HepG2 (cell line): ENCODE measurements around the gene TAF1C. TPM values are rescaled to one million over a fixed set of nuclear protein-coding genes. Genes with fewer than 3 reads are reported as not detected.

ENCODE experiments used
- ATAC-seq: fragments of 200-7000 bp; cut with Tn5 transposase; 3 replicates; pipeline ENCODE4 v1.9.1; 2020; ENCODE audit warnings: mild to moderate bottlenecking, moderate library complexity
- BruUV-seq: library from RNA; stranded (reverse); fragments of 400-500 nt; replicated peaks from 2 replicates; lab custom pipeline; 2021; lab: Mats Ljungman, UMichigan
- CTCF ChIA-PET: fragments of 300-600 bp; formaldehyde crosslinking; extraction: SDS; loops from one replicate; lab custom pipeline; 2021; ENCODE audit warnings: low total read pairs, inconsistent platforms, low intra/inter-chr PET ratio; lab: Yijun Ruan, JAX
- POLR2A ChIA-PET: fragments of 350-600 bp; sonication (Branson Sonifier 250); formaldehyde crosslinking; loops from one replicate; lab custom pipeline; 2020; ENCODE audit warnings: antibody characterized with exemption, inconsistent platforms; lab: Yijun Ruan, JAX
- DNase-seq: peaks from one replicate; pipeline ENCODE4 v3.0.0-alpha.2; 2015; ENCODE audit warnings: low spot score
- FAIRE-seq: peaks from 3 replicates; lab custom pipeline; 2011; peaks lifted over from hg19 to GRCh38; lab: Jason Lieb, UNC
- H2AFZ ChIP-seq: one replicate; pipeline ENCODE4 v1.6.1; 2011; ENCODE audit warnings: low read length, inconsistent platforms
- H3K27ac ChIP-seq: fragments of 300-600 bp; 3 replicates; pipeline ENCODE4 v1.8.0; 2011; ENCODE audit warnings: mixed run types, mild to moderate bottlenecking, mixed read lengths, low read length, inconsistent platforms; ENCODE audit not compliant: insufficient read depth; ENCODE audit errors: extremely low read length
- H3K27me3 ChIP-seq, 2 experiments: fragments of 200-600 bp in 1 of 2; 2 replicates in 1 of 2; 3 replicates in 1 of 2; pipeline versions ENCODE4 v1.6.0 to v1.8.0; 2011; ENCODE audit warnings: low read length in 2 of 2, mild to moderate bottlenecking in 2 of 2, moderate library complexity in 2 of 2, inconsistent platforms in 1 of 2; ENCODE audit not compliant: insufficient read depth in 2 of 2, control insufficient read depth in 1 of 2
- H3K36me3 ChIP-seq, 2 experiments: fragments of 200-600 bp in 1 of 2; replicated peaks in 1 of 2; 2 replicates in 1 of 2; 3 replicates in 1 of 2; pipeline versions ENCODE4 v1.5.1 to v1.8.0; 2011; ENCODE audit warnings: low read length in 2 of 2, inconsistent platforms in 1 of 2; ENCODE audit not compliant: insufficient read depth in 2 of 2, control insufficient read depth in 1 of 2
- H3K4me1 ChIP-seq: 2 replicates; pipeline ENCODE4 v1.5.1; 2012; ENCODE audit warnings: low read length, inconsistent platforms; ENCODE audit not compliant: insufficient read depth
- H3K4me2 ChIP-seq: 2 replicates; pipeline ENCODE4 v1.6.0; 2011; ENCODE audit warnings: low read depth, low read length, inconsistent platforms
- H3K4me3 ChIP-seq, 3 experiments: fragments of 200-600 bp in 1 of 3; sonication (generic), shearing (Covaris generic) in 1 of 3; replicated peaks in 1 of 3; 2 replicates each; pipeline ENCODE4 v1.5.1; 2011 to 2016; ENCODE audit warnings: low read length in 3 of 3, inconsistent platforms in 2 of 3, low read depth in 2 of 3, mild to moderate bottlenecking in 2 of 3, control low read depth in 1 of 3, mixed read lengths in 1 of 3; ENCODE audit not compliant: insufficient read depth in 1 of 3
- H3K79me2 ChIP-seq: one replicate; pipeline ENCODE4 v1.6.1; 2011; ENCODE audit warnings: low read length, inconsistent platforms; ENCODE audit not compliant: insufficient read depth
- H3K9ac ChIP-seq: 2 replicates; pipeline ENCODE4 v1.6.0; 2011; ENCODE audit warnings: mild to moderate bottlenecking, low read depth, low read length, inconsistent platforms; ENCODE audit not compliant: insufficient read depth
- H3K9me3 ChIP-seq: 2 replicates; pipeline ENCODE4 v1.5.1; 2012; ENCODE audit warnings: mild to moderate bottlenecking, low read length
- H4K20me1 ChIP-seq: 2 replicates; pipeline ENCODE4 v1.6.0; 2011; ENCODE audit warnings: inconsistent platforms, mild to moderate bottlenecking, low read length, moderate library complexity; ENCODE audit not compliant: insufficient read depth
- EP300 ChIP-seq, 3 experiments: sonication (generic) in 1 of 3; formaldehyde crosslinking in 1 of 3; IDR thresholded peaks; 2 replicates each; pipeline versions ENCODE4 v1.5.1 to v1.6.1; 2011 to 2020; ENCODE audit warnings: low read depth in 2 of 3, low read length in 2 of 3, borderline replicate concordance in 1 of 3, improper control_type of control experiment in 1 of 3, mild to moderate bottlenecking in 1 of 3, missing genetic modification reagents in 1 of 3, moderate library complexity in 1 of 3
- NFRKB ChIP-seq: fragments of 450-650 bp; IDR thresholded peaks from 2 replicates; pipeline ENCODE4 v1.6.1; 2017
- RBM39 ChIP-seq: fragments of 200-400 bp; formaldehyde crosslinking; IDR thresholded peaks from one replicate; pipeline ENCODE4 v1.6.1; 2018; ENCODE audit warnings: antibody characterized with exemption, mild to moderate bottlenecking, low read depth, low read length; ENCODE audit not compliant: poor library complexity, severe bottlenecking
- SMARCC2 ChIP-seq: fragments of 450-650 bp; IDR thresholded peaks from 2 replicates; pipeline ENCODE4 v1.6.1; 2017; ENCODE audit warnings: antibody characterized with exemption, mild to moderate bottlenecking
- STAG1 ChIP-seq: sonication (generic); formaldehyde crosslinking; IDR thresholded peaks from 2 replicates; pipeline ENCODE4 v1.4.0; 2020; ENCODE audit warnings: missing genetic modification reagents
- TAF1 ChIP-seq: sonication (generic); formaldehyde crosslinking; IDR thresholded peaks from 2 replicates; pipeline ENCODE4 v1.4.0; 2020; ENCODE audit warnings: missing genetic modification reagents
- XRCC5 ChIP-seq: fragments of 200-400 bp; formaldehyde crosslinking; optimal IDR thresholded peaks from 2 replicates; pipeline ENCODE3; 2017; ENCODE audit warnings: mild to moderate bottlenecking, low read length
- ZBTB38 ChIP-seq: sonication (generic); formaldehyde crosslinking; IDR thresholded peaks from 2 replicates; pipeline ENCODE4 v1.5.1; 2020; ENCODE audit warnings: mild to moderate bottlenecking, missing genetic modification reagents
- ZNF549 ChIP-seq: sonication (generic); formaldehyde crosslinking; IDR thresholded peaks from 2 replicates; pipeline ENCODE4 v1.5.0; 2020; ENCODE audit warnings: missing genetic modification reagents
- ZNF646 ChIP-seq: sonication (generic); formaldehyde crosslinking; IDR thresholded peaks from 2 replicates; pipeline ENCODE4 v1.9.0; 2021; ENCODE audit warnings: mild to moderate bottlenecking, missing genetic modification reagents
- ZNF709 ChIP-seq: sonication (generic); formaldehyde crosslinking; IDR thresholded peaks from 2 replicates; pipeline ENCODE4 v1.5.0; 2020; ENCODE audit warnings: mild to moderate bottlenecking, missing genetic modification reagents
- WGBS: methylation state at CpG from one replicate; pipeline ENCODE4 v1.1.6; 2017; ENCODE audit warnings: low lambda C conversion rate; 5-methylcytosine and 5-hydroxymethylcytosine counted together
- in situ Hi-C: cut with HindIII; loops from 2 replicates; pipeline ENCODE4 v1.10.0; 2017; ENCODE audit warnings: low pct_unique_long_range_greater_than_20kb; ENCODE audit not compliant: extremely low pct_ligation_motif_present
- intact Hi-C: fragments of 100-400 bp; cut with micrococcal nuclease; formaldehyde crosslinking; loops from one replicate; pipeline ENCODE4 v1.10.0; 2022; ENCODE audit not compliant: unreplicated experiment
- polyA plus RNA-seq, 8 experiments: library from polyadenylated mRNA; depleted of rRNA in 3 of 8; stranded (reverse) in 7 of 8; unstranded in 1 of 8; fragments of >200 nt; fragmentation: Illumina TruSeq in 4 of 8; extraction: Trizol in 4 of 8; gene quantifications; 2 replicates each; pipeline versions ENCODE4 v1.2.1 to v1.2.3, GENCODE V29; 2011 to 2016; ENCODE audit warnings: low read depth in 4 of 8, missing spikeins in 1 of 8, mixed read lengths in 1 of 8; ENCODE audit not compliant: insufficient read depth in 1 of 8
- total RNA-seq, 5 experiments: library from RNA; depleted of rRNA; stranded (reverse); fragments of >200 nt; fragmentation: Illumina TruSeq; extraction: Trizol; gene quantifications; 2 replicates each; pipeline ENCODE4 v1.2.3, GENCODE V29; 2016; ENCODE audit warnings: low read depth in 1 of 5

Gene TAF1C
- total and polyA plus RNA-seq, 2 of the 13 experiments (the other 11 are each of a cell fraction or from before 2014, with no cell fraction given), result 15.6 to 20.8 TPM

DNA sequence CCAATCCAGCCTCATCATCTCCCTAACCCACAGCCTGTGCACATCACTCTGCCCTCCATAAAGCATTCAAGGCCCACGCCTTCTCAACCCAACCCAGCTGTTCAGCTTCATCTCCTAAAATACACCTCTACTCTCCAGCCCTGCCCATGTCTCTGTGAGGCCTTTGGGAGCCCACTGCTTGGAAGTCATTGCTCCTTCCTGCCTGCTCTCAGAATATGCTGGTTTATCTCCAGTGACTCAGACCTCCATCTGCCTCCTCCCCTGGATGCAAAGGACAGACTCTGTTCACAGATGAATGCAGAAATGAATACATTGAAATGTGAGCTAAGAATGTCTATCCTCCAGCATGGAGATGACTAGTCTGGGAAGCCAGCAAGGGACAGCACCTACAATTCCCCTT lies 34.0 kb upstream of the TAF1C start:
- Histone ChIP-seq H3K9me3 (no peaks in the 10 kb centered on the region), H2AFZ (no peak overlapping the region), H4K20me1 (no peaks in the 10 kb centered on the region), H3K4me2 (no peak overlapping the region), H3K27ac (no peak overlapping the region), H3K36me3 (no peaks in the 10 kb centered on the region), H3K79me2 (no peaks in the 10 kb centered on the region), H3K4me1 (no peaks in the 10 kb centered on the region), H3K9ac (no peak overlapping the region), H3K4me3 (no peak overlapping the region), H3K27me3 (peaks cover 2 to 50% of the 10 kb centered on the region in 2 experiments; a peak in 4 of 5 replicates)
- no peak for DNase-seq
- in situ Hi-C loops, result no loop called here
- no TSS peak for BruUV-seq
- ATAC-seq, result no peak
- 8% methylated on average over 1 of the region's 1 CpG for WGBS
- TF ChIP-seq TAF1 (CRISPR knock-in tag), result no peak
- TF ChIP-seq EP300 (IDR thresholded peaks at IDR 0.05; ENCODE audit: low read depth in 2 of 2, low read length in 2 of 2), result no peak
- TF ChIP-seq EP300 (CRISPR knock-in tag; IDR thresholded peaks at IDR 0.05; ENCODE audit: borderline replicate concordance), result no peak
- TF ChIP-seq NFRKB, result no peak
- TF ChIP-seq ZBTB38 (CRISPR knock-in tag), result no peak
- TF ChIP-seq ZNF709 (CRISPR knock-in tag), result no peak
- no peak for TF ChIP-seq RBM39
- CTCF ChIA-PET, result no interaction called here
- FAIRE-seq, result no peak
- POLR2A ChIA-PET, result no interaction called here
- intact Hi-C loops, result no loop called here

GRCh38 chr16:84218956-84219355 lies 32.1 kb upstream of the TAF1C start:
- CTCF ChIA-PET, result no interaction called here

More at GRCh38 chr16:84218956-84219355, 32.1 kb upstream of the TAF1C start:
- H3K4me2 ChIP-seq, result no peak overlapping the region
- no peak for DNase-seq
- in situ Hi-C loops (no loop called here), intact Hi-C loops (no loop called here)
- FAIRE-seq, result no peak
- ATAC-seq, result no peak
- 49% methylated on average over 6 of the region's 6 CpGs for WGBS
- H3K79me2 ChIP-seq, result no peaks in the 10 kb centered on the region
- no peaks in the 10 kb centered on the region for H3K9me3 ChIP-seq
- no TSS peak for BruUV-seq
- no peak overlapping the region for H3K9ac ChIP-seq
- POLR2A ChIA-PET, result no interaction called here
- no peaks in the 10 kb centered on the region for H3K36me3 ChIP-seq
- H3K27me3 ChIP-seq, result peaks cover 2 to 53% of the 10 kb centered on the region in 2 experiments; a peak in 4 of 5 replicates
- H3K4me3 ChIP-seq, result no peak overlapping the region
- no peaks in the 10 kb centered on the region for H4K20me1 ChIP-seq
- no peak for TF ChIP-seq XRCC5
- no peak for TF ChIP-seq SMARCC2
- TF ChIP-seq ZNF646 (CRISPR knock-in tag), result no peak
- no peak for TF ChIP-seq STAG1
- TF ChIP-seq ZNF549 (CRISPR knock-in tag), result no peak
- no peak overlapping the region for H2AFZ ChIP-seq
- H3K27ac ChIP-seq, result no peak overlapping the region
- no peaks in the 10 kb centered on the region for H3K4me1 ChIP-seq
